HG03520 (cell line): Measurements from ENCODE around the gene KLHL17.

Experiments used
- ATAC-seq: cut with Tn5 transposase; IDR thresholded peaks from one replicate; pipeline ENCODE4 v1.9.1; 2021; ENCODE audit warnings: mild to moderate bottlenecking, moderate library complexity; ENCODE audit not compliant: unreplicated experiment

KLHL17 gene

DNA sequence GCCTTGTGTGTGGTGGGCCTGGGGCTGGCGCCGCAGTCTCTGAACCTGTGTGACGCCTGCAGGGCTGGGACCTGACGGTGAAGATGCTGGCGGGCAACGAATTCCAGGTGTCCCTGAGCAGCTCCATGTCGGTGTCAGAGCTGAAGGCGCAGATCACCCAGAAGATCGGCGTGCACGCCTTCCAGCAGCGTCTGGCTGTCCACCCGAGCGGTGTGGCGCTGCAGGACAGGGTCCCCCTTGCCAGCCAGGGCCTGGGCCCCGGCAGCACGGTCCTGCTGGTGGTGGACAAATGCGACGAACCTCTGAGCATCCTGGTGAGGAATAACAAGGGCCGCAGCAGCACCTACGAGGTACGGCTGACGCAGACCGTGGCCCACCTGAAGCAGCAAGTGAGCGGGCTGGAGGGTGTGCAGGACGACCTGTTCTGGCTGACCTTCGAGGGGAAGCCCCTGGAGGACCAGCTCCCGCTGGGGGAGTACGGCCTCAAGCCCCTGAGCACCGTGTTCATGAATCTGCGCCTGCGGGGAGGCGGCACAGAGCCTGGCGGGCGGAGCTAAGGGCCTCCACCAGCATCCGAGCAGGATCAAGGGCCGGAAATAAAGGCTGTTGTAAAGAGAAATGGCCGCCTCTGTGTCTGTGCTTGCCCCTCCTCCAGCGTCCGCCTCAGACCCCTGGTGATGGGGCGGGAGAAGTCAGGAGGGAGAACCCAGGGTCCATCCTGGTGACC is 53.7 kb downstream of the KLHL17 start:
- ATAC-seq = no peak

DNA sequence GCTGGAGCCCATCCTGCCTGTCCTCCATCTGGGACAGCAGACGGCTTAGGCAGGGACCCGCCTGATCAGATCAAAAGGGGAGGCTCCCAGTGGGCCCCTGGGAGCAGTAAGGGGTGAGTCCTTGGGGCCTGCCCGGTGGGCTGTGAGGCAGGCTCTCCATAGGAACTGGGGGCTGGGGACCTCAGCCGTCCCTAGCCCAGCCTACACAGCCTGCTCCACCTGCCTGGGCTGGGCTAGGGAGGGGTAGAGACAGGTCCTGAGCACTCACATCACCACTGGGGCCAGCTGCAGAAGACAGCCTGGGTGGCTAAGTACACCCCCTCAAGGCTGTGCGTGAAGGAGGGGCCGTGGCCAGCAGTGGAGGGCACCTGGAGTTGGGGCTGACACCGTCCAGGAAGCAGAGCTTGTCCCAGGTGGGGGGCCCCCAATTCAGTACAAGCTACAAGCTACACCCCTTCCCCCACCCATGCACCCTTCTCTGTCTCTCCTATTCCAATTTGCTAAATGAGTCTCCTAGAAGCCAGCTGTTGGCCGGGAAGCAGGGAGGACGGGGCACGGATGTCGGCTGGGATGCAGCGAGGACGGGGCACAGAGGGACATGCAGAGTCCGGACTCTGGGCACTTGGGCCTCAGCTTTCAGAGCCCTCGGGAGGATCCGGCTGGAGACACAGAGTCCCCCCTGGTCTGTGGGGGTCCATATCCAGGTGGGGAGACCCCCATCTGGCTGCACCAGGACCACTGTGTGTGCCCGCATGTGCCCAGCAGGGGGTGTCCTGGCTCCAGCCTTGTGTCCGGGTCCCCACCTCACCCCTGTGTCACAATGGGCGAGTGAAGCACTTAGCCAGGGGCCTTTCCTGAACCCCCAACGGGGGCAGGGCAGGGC is 54.7 kb downstream of the KLHL17 start:
- ATAC-seq = no peak
